Measurements from ENCODE around the gene SKIL. TPM values are rescaled to one million over a fixed set of nuclear protein-coding genes. Genes with fewer than 3 reads are reported as not detected.

The SKIL gene
- total RNA-seq, 1 donor from 2014 or later = 32.4 TPM

DNA sequence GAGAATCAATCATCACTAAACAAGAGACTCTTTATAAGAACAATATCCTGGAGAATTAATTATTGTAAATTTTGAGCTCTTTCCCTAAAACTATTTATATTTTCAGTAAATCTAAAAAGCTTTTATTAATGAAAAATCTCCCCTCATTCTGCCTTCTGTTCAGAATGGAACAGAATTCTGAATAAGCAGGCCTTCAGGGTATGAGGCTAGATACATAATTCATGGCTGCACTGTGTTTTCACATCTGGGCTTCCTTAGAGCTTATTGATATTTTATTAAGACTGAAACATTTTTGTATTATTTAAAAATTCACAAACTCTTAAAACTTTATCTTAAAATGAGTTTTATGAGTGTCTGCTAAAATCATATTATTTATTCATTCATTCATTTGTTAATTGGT is 85.9 kb downstream of the SKIL start:
- Histone ChIP-seq H3K4me1 (ENCODE audit: control insufficient read depth in 3 of 3, insufficient read depth in 3 of 3, low read length in 3 of 3) (no peaks in the 10 kb centered on the region), H3K36me3 (ENCODE audit: control insufficient read depth in 3 of 3, insufficient read depth in 3 of 3, low read length in 3 of 3) (no peaks in the 10 kb centered on the region), H3K27ac (ENCODE audit: low read depth, low read length) (no peak overlapping the region), H3K9me3 (ENCODE audit: control insufficient read depth in 3 of 3, low read length in 3 of 3) (no peaks in the 10 kb centered on the region), H3K4me3 (ENCODE audit: low read length in 3 of 3) (no peak overlapping the region), H3K27me3 (ENCODE audit: control insufficient read depth in 3 of 3, insufficient read depth in 3 of 3, low read length in 3 of 3) (peaks cover 0 to 3% (median 0%) of the 10 kb centered on the region in 3 donors), H3K9ac (ENCODE audit: low read depth in 1 of 3, low read length in 3 of 3) (no peak overlapping the region)

Other genes starting within 250 kb of the SKIL start
- 32.9 TPM for gene PHC3, start 176.0 kb upstream of the SKIL start, total RNA-seq
- gene PRKCI, start 135.3 kb upstream of the SKIL start, total RNA-seq = 21.9 TPM
- 1.6 TPM for gene CLDN11, start 61.2 kb downstream of the SKIL start, total RNA-seq
- not detected for gene SLC7A14, start 228.4 kb downstream of the SKIL start, total RNA-seq